Limb (tissue), 2 donors: Measurements from ENCODE around the gene CELSR3.

ENCODE experiments used
- DNase-seq, 2 donors: peaks; one replicate each; pipeline ENCODE4 v3.0.0-alpha.2; 2016; ENCODE audit errors: extremely low spot score in 2 of 2

Gene CELSR3

GRCh38 chr3:48686538-48687219 lies 24.0 kb upstream of the CELSR3 start:
- DNase-seq = no peak

- peak; percentile 90 to 96 for DNase-seq
These were observed 23.2 kb upstream of the CELSR3 start, which contains the start of gene NCKIPSD for GRCh38 chr3:48685603-48686511. TSS of gene NCKIPSD (minus strand) at chr3:48685915. CDS start at chr3:48685807, 108 bp downstream.

GRCh38 chr3:48685293-48685602 lies 22.6 kb upstream of the CELSR3 start:
- DNase-seq = no peak

- no peak for DNase-seq
These were observed 21.9 kb upstream of the CELSR3 start for GRCh38 chr3:48684480-48685143.

GRCh38 chr3:48684054-48684349 lies 21.3 kb upstream of the CELSR3 start:
- DNase-seq = no peak

GRCh38 chr3:48682786-48683185 lies 20.1 kb upstream of the CELSR3 start:
- no peak for DNase-seq

- no peak for DNase-seq
These were observed 19.4 kb upstream of the CELSR3 start for GRCh38 chr3:48681974-48682610.

GRCh38 chr3:48681541-48681880 lies 18.8 kb upstream of the CELSR3 start:
- no peak for DNase-seq

GRCh38 chr3:48680811-48681540 lies 18.3 kb upstream of the CELSR3 start:
- DNase-seq = no peak

- no peak for DNase-seq
These were observed 17.0 kb upstream of the CELSR3 start for GRCh38 chr3:48679411-48680391.

- DNase-seq = no peak
These were observed 16.1 kb upstream of the CELSR3 start for GRCh38 chr3:48678566-48679380.

GRCh38 chr3:48678056-48678455 lies 15.4 kb upstream of the CELSR3 start:
- no peak for DNase-seq

GRCh38 chr3:48674505-48674904 lies 11.8 kb upstream of the CELSR3 start:
- DNase-seq = no peak

GRCh38 chr3:48672522-48672921 lies 9.8 kb upstream of the CELSR3 start:
- DNase-seq = no peak

- DNase-seq = no peak
These were observed 2.2 kb upstream of the CELSR3 start for GRCh38 chr3:48664929-48665328.

- DNase-seq = no peak
These were observed 1.6 kb upstream of the CELSR3 start for GRCh38 chr3:48664313-48664644.

- DNase-seq = peak; percentile 90 to 95
These were observed 1.0 kb upstream of the CELSR3 start for GRCh38 chr3:48663489-48664312.

GRCh38 chr3:48662145-48662752 lies 437 bp downstream of the CELSR3 start:
- DNase-seq = peak in 1 of 2 donors; percentile 46
